ENCODE measurements around the gene PARVB.
A peak's percentile ranks its signal among the peaks of the same experiment; 100 is the strongest.

PARVB gene

GRCh38 chr22:44116755-44117684 is 92.9 kb downstream of the PARVB start:
- DNase-seq, result no peak

- DNase-seq, result no peak
Measured at GRCh38 chr22:44117746-44118145, 93.6 kb downstream of the PARVB start.

GRCh38 chr22:44118645-44119315 is 94.7 kb downstream of the PARVB start:
- no peak for DNase-seq

- no peak for DNase-seq
Measured at GRCh38 chr22:44119669-44120313, 95.7 kb downstream of the PARVB start.

GRCh38 chr22:44120314-44120704 is 96.2 kb downstream of the PARVB start:
- no peak for DNase-seq

GRCh38 chr22:44125421-44125820 is 101.3 kb downstream of the PARVB start:
- DNase-seq, result no peak

GRCh38 chr22:44126807-44127206 is 102.7 kb downstream of the PARVB start:
- DNase-seq, result no peak

- no peak for DNase-seq
Measured at GRCh38 chr22:44127356-44127755, 103.3 kb downstream of the PARVB start.

- DNase-seq, result no peak
Measured at GRCh38 chr22:44128958-44129618, 105.0 kb downstream of the PARVB start.

GRCh38 chr22:44129619-44129976 is 105.5 kb downstream of the PARVB start:
- DNase-seq, result peak; percentile 18

- no peak for DNase-seq
Measured at GRCh38 chr22:44130076-44130711, 106.1 kb downstream of the PARVB start.

GRCh38 chr22:44131412-44131811 is 107.3 kb downstream of the PARVB start:
- no peak for DNase-seq

GRCh38 chr22:44131989-44132685 is 108.0 kb downstream of the PARVB start:
- DNase-seq, result no peak

- no peak for DNase-seq
Measured at GRCh38 chr22:44132724-44133123, 108.6 kb downstream of the PARVB start.

- no peak for DNase-seq
Measured at GRCh38 chr22:44133161-44133560, 109.1 kb downstream of the PARVB start.

- DNase-seq, result no peak
Measured at GRCh38 chr22:44133901-44134571, 109.9 kb downstream of the PARVB start.

GRCh38 chr22:44136112-44136511 is 112.0 kb downstream of the PARVB start:
- no peak for DNase-seq

- no peak for DNase-seq
Measured at GRCh38 chr22:44136786-44137185, 112.7 kb downstream of the PARVB start.

GRCh38 chr22:44137415-44137814 is 113.3 kb downstream of the PARVB start:
- no peak for DNase-seq

- no peak for DNase-seq
Measured at GRCh38 chr22:44139773-44140172, 115.7 kb downstream of the PARVB start.

GRCh38 chr22:44142421-44143104 is 118.5 kb downstream of the PARVB start:
- DNase-seq, result no peak

All from DMS 273 treated with DMSO at 0.1 percent for 48 hours (cell line).